OCI-LY1 (cell line): ENCODE results near the gene PSMB10.

ENCODE experiments used
- H2AFZ ChIP-seq: fragments of 200-600 bp; sonication (generic), shearing (Covaris generic); 2 replicates; pipeline ENCODE4 v1.6.0; 2014; ENCODE audit warnings: antibody characterized with exemption, mild to moderate bottlenecking, low read length
- H3F3A ChIP-seq: fragments of 200-600 bp; sonication (generic), shearing (Covaris generic); 2 replicates; pipeline ENCODE4 v1.6.0; 2014; ENCODE audit warnings: mild to moderate bottlenecking, antibody characterized with exemption, low read length, moderate library complexity; ENCODE audit not compliant: insufficient read depth
- H3K27ac ChIP-seq: fragments of 200-600 bp; sonication (generic); 2 replicates; pipeline ENCODE4 v1.5.1; 2014; ENCODE audit warnings: low read length, mixed run types, mild to moderate bottlenecking, low read depth; ENCODE audit not compliant: poor library complexity, severe bottlenecking
- H3K27me3 ChIP-seq: fragments of 200-600 bp; sonication (generic); 2 replicates; pipeline ENCODE4 v1.6.0; 2014; ENCODE audit warnings: antibody characterized with exemption, mild to moderate bottlenecking, low read length, moderate library complexity; ENCODE audit not compliant: insufficient read depth
- H3K36me3 ChIP-seq: fragments of 200-600 bp; sonication (generic); 2 replicates; pipeline ENCODE4 v1.6.1; 2014; ENCODE audit warnings: mild to moderate bottlenecking, antibody characterized with exemption, low read length, moderate library complexity, mixed read lengths; ENCODE audit not compliant: insufficient read depth
- H3K4me1 ChIP-seq: fragments of 200-600 bp; sonication (generic); 2 replicates; pipeline ENCODE4 v1.5.1; 2014; ENCODE audit warnings: mild to moderate bottlenecking, low read length, moderate library complexity; ENCODE audit not compliant: insufficient read depth, severe bottlenecking
- H3K4me2 ChIP-seq: fragments of 200-600 bp; sonication (generic), shearing (Covaris generic); 2 replicates; pipeline ENCODE4 v1.6.1; 2014; ENCODE audit warnings: low read length
- H3K4me3 ChIP-seq: fragments of 200-600 bp; sonication (generic); 2 replicates; pipeline ENCODE4 v1.5.1; 2014; ENCODE audit warnings: low read length, low read depth, mild to moderate bottlenecking, mixed read lengths; ENCODE audit not compliant: poor library complexity, severe bottlenecking
- H3K79me2 ChIP-seq: fragments of 200-600 bp; shearing (Covaris generic); 2 replicates; pipeline ENCODE4 v1.6.1; 2016; ENCODE audit warnings: mixed run types, low read length, mixed read lengths; ENCODE audit not compliant: insufficient read depth
- H3K9ac ChIP-seq: fragments of 200-600 bp; sonication (generic), shearing (Covaris generic); 2 replicates; pipeline ENCODE4 v1.6.1; 2014; ENCODE audit warnings: mild to moderate bottlenecking, low read length, mixed read lengths
- H3K9me2 ChIP-seq: fragments of 200-600 bp; sonication (generic), shearing (Covaris generic); 2 replicates; pipeline ENCODE4 v1.6.1; 2014; ENCODE audit warnings: low read depth, mild to moderate bottlenecking, low read length, mixed read lengths
- H3K9me3 ChIP-seq: fragments of 200-600 bp; shearing (Covaris generic); 2 replicates; pipeline ENCODE4 v1.6.1; 2014; ENCODE audit warnings: low read length, mixed read lengths
- H4K20me1 ChIP-seq: fragments of 200-600 bp; sonication (generic), shearing (Covaris generic); 2 replicates; pipeline ENCODE4 v1.6.0; 2016; ENCODE audit warnings: mild to moderate bottlenecking, low read length; ENCODE audit not compliant: insufficient read depth
- CTCF ChIP-seq: fragments of 200-600 bp; sonication (generic), shearing (Covaris generic); IDR thresholded peaks from 2 replicates; pipeline ENCODE4 v1.5.1; 2017; ENCODE audit warnings: mild to moderate bottlenecking, antibody characterized with exemption, low read length, moderate library complexity, mixed read lengths
- EZH2 ChIP-seq: fragments of 200-600 bp; sonication (generic), shearing (Covaris generic); IDR thresholded peaks from 2 replicates; pipeline ENCODE4 v1.8.0; 2017; ENCODE audit warnings: borderline replicate concordance, mixed run types, mild to moderate bottlenecking, antibody characterized with exemption, low read length, moderate library complexity, mixed read lengths

The PSMB10 gene

GRCh38 chr16:67948015-67948414 lies 11.4 kb upstream of the PSMB10 start:
- H3K9ac ChIP-seq = no peak overlapping the region
- no peak overlapping the region for H3K27ac ChIP-seq
- no peaks in the 10 kb centered on the region for H3K9me3 ChIP-seq
- no peaks in the 10 kb centered on the region for H3K27me3 ChIP-seq
- no peaks in the 10 kb centered on the region for H3K9me2 ChIP-seq
- no peak overlapping the region for H3K4me2 ChIP-seq
- H3F3A ChIP-seq = no peaks in the 10 kb centered on the region
- peaks cover 19% of the 10 kb centered on the region; the same call in 1 of the 2 replicates for H3K36me3 ChIP-seq
- H3K4me3 ChIP-seq = no peak overlapping the region
- H4K20me1 ChIP-seq = no peaks in the 10 kb centered on the region
- no peaks in the 10 kb centered on the region for H3K79me2 ChIP-seq
- peaks cover 13% of the 10 kb centered on the region for H3K4me1 ChIP-seq
- H2AFZ ChIP-seq = no peak overlapping the region
- no peak for TF ChIP-seq EZH2
- TF ChIP-seq CTCF = no peak

- H3F3A ChIP-seq = no peaks in the 10 kb centered on the region
- no peak overlapping the region for H3K4me2 ChIP-seq
- H3K9ac ChIP-seq = no peak overlapping the region
- H4K20me1 ChIP-seq = no peaks in the 10 kb centered on the region
- no peaks in the 10 kb centered on the region for H3K27me3 ChIP-seq
- H3K9me2 ChIP-seq = no peaks in the 10 kb centered on the region
- H3K4me1 ChIP-seq = peaks cover 15% of the 10 kb centered on the region
- no peak overlapping the region for H3K4me3 ChIP-seq
- peaks cover 17% of the 10 kb centered on the region; the same call in 1 of the 2 replicates for H3K36me3 ChIP-seq
- H3K9me3 ChIP-seq = no peaks in the 10 kb centered on the region
- no peak overlapping the region for H3K27ac ChIP-seq
- no peak for TF ChIP-seq CTCF
- TF ChIP-seq EZH2 = no peak
- no peak overlapping the region for H2AFZ ChIP-seq
- no peaks in the 10 kb centered on the region for H3K79me2 ChIP-seq
Measured at GRCh38 chr16:67946966-67947558, 10.4 kb upstream of the PSMB10 start.

GRCh38 chr16:67946128-67946569 lies 9.5 kb upstream of the PSMB10 start:
- Histone ChIP-seq H4K20me1 (no peaks in the 10 kb centered on the region), H3K9me3 (no peaks in the 10 kb centered on the region), H3K4me3 (no peak overlapping the region), H2AFZ (no peak overlapping the region), H3K9me2 (no peaks in the 10 kb centered on the region), H3F3A (no peaks in the 10 kb centered on the region), H3K79me2 (no peaks in the 10 kb centered on the region), H3K27me3 (no peaks in the 10 kb centered on the region), H3K36me3 (peaks cover 14% of the 10 kb centered on the region; the same call in 1 of the 2 replicates), H3K9ac (no peak overlapping the region), H3K4me2 (no peak overlapping the region), H3K4me1 (peaks cover 22% of the 10 kb centered on the region), H3K27ac (no peak overlapping the region)
- TF ChIP-seq EZH2 (no peak), CTCF (no peak)
